Fibroblast of pulmonary artery (primary cell): Measurements from ENCODE around the gene CLCN7.

Source experiments
- DNase-seq: peaks from one replicate; pipeline ENCODE4 v3.0.0-alpha.2; 2010; ENCODE audit warnings: low read depth
- H3K4me3 ChIP-seq: replicated peaks from 2 replicates; pipeline ENCODE4 v1.5.1; 2011; ENCODE audit warnings: low read depth, mild to moderate bottlenecking, control low read depth, low read length, moderate library complexity
- TF ChIP-seq, protein P1 (sequence below): IDR thresholded peaks from 2 replicates; pipeline ENCODE4 v1.5.1; 2011; ENCODE audit warnings: mild to moderate bottlenecking, control low read depth, low read length, inconsistent platforms; ENCODE audit errors: missing control alignments

The CLCN7 gene

GRCh38 chr16:1460602-1461138 is 14.2 kb downstream of the CLCN7 start:
- H3K4me3 ChIP-seq: no peak overlapping the region
- DNase-seq: no peak
- TF ChIP-seq, protein P1, sequence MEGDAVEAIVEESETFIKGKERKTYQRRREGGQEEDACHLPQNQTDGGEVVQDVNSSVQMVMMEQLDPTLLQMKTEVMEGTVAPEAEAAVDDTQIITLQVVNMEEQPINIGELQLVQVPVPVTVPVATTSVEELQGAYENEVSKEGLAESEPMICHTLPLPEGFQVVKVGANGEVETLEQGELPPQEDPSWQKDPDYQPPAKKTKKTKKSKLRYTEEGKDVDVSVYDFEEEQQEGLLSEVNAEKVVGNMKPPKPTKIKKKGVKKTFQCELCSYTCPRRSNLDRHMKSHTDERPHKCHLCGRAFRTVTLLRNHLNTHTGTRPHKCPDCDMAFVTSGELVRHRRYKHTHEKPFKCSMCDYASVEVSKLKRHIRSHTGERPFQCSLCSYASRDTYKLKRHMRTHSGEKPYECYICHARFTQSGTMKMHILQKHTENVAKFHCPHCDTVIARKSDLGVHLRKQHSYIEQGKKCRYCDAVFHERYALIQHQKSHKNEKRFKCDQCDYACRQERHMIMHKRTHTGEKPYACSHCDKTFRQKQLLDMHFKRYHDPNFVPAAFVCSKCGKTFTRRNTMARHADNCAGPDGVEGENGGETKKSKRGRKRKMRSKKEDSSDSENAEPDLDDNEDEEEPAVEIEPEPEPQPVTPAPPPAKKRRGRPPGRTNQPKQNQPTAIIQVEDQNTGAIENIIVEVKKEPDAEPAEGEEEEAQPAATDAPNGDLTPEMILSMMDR: no peak

- no peak for DNase-seq
- TF ChIP-seq, protein P1: no peak
- H3K4me3 ChIP-seq: no peak overlapping the region
These were observed 14.9 kb downstream of the CLCN7 start for GRCh38 chr16:1459967-1460366.

GRCh38 chr16:1458977-1459341 is 15.9 kb downstream of the CLCN7 start:
- no peak overlapping the region for H3K4me3 ChIP-seq
- DNase-seq: no peak
- TF ChIP-seq, protein P1: no peak

GRCh38 chr16:1458336-1458976 is 16.4 kb downstream of the CLCN7 start:
- no peak overlapping the region for H3K4me3 ChIP-seq
- TF ChIP-seq, protein P1: no peak
- no peak for DNase-seq

DNA sequence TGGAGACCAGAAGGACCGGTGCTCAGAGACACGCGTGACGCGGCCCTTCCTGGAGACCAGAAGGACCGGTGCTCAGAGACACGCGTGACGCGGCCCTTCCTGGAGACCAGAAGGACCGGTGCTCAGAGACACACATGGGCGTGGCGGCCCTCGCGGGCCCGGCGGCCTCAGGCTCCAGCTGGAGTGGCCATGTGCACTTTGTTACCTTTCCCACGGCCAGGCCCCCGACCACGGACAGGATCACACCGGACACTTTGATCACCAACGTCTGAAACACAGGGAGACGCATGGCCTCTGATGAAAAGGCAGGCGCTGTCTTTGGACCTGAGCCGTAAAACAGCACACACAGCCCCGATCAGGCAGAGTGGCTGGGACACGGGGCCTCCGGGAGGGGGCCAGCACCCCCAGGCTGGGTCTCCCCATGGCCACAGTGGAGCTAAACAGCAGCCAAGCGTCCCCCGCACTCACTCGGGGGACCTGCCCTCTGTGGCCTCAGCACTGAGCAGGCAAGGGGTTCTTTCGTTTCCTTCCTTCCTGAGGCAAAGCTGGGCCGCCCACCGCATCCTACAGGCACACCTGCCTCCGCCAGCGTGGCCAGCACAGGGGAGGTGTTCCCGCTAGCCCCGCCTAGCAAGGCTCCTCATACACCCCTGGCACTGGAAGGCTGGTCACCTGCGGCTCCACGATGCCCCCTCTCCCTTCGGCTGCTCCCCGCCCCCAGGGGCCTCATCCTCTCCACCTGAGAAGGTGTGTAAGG is 17.2 kb downstream of the CLCN7 start:
- TF ChIP-seq, protein P1: no peak
- DNase-seq: no peak
- H3K4me3 ChIP-seq: no peak overlapping the region

- no peak for DNase-seq
- TF ChIP-seq, protein P1: no peak
These were observed 17.9 kb downstream of the CLCN7 start for GRCh38 chr16:1456951-1457350.

More at GRCh38 chr16:1456951-1457350, 17.9 kb downstream of the CLCN7 start:
- no peak overlapping the region for H3K4me3 ChIP-seq
